ENCODE data around the gene CRK.
"Not testable (repeated sequence)": the region's sequence is repeated elsewhere in the genome, so short reads cannot be mapped to it uniquely, and the experiment has no call there.

CRK gene

GRCh38 chr17:1464186-1464585 lies 8.2 kb upstream of the CRK start:
- H3K4me3 ChIP-seq (replicated peaks; ENCODE audit: low read depth, low read length): no peak overlapping the region
- TF ChIP-seq CTCF (IDR thresholded peaks at IDR 0.05; ENCODE audit: low read length, missing control alignments): no peak
- DNase-seq (ENCODE audit: low read depth): no peak

GRCh38 chr17:1462164-1463112 lies 6.4 kb upstream of the CRK start:
- no peak overlapping the region for H3K4me3 ChIP-seq (replicated peaks; ENCODE audit: low read depth, low read length)
- TF ChIP-seq CTCF (IDR thresholded peaks at IDR 0.05; ENCODE audit: low read length, missing control alignments): no peak
- no peak for DNase-seq (ENCODE audit: low read depth)

GRCh38 chr17:1461198-1461944 lies 5.3 kb upstream of the CRK start:
- no peak overlapping the region for H3K4me3 ChIP-seq (replicated peaks; ENCODE audit: low read depth, low read length)
- TF ChIP-seq CTCF (IDR thresholded peaks at IDR 0.05; ENCODE audit: low read length, missing control alignments): no peak
- DNase-seq (ENCODE audit: low read depth): no peak

GRCh38 chr17:1460233-1460632 lies 4.2 kb upstream of the CRK start:
- TF ChIP-seq CTCF (IDR thresholded peaks at IDR 0.05; ENCODE audit: low read length, missing control alignments): no peak
- DNase-seq (ENCODE audit: low read depth): no peak
- H3K4me3 ChIP-seq (replicated peaks; ENCODE audit: low read depth, low read length): no peak overlapping the region

GRCh38 chr17:1455291-1455796 lies 688 bp downstream of the CRK start:
- peak; percentile 77 for DNase-seq (ENCODE audit: low read depth)
- peak overlapping the region; percentile 88 for H3K4me3 ChIP-seq (replicated peaks; ENCODE audit: low read depth, low read length)

GRCh38 chr17:1454541-1454940 lies 1.5 kb downstream of the CRK start:
- no peak for TF ChIP-seq CTCF (IDR thresholded peaks at IDR 0.05; ENCODE audit: low read length, missing control alignments)
- DNase-seq (ENCODE audit: low read depth): no peak
- peak overlapping the region; percentile 88 for H3K4me3 ChIP-seq (replicated peaks; ENCODE audit: low read depth, low read length)

More at GRCh38 chr17:1455291-1455796, 688 bp downstream of the CRK start:
- peak; percentile 68 for TF ChIP-seq CTCF (IDR thresholded peaks at IDR 0.05; ENCODE audit: low read length, missing control alignments)

- not testable (repeated sequence) for H3K4me3 ChIP-seq (replicated peaks; ENCODE audit: low read depth, low read length); DNase-seq (ENCODE audit: low read depth)
Measured at GRCh38 chr17:1453694-1454093, 2.3 kb downstream of the CRK start.
